Diencephalon (tissue), 1 donor: ENCODE data around the gene GTPBP6. TPM values are rescaled to one million over a fixed set of nuclear protein-coding genes. Genes with fewer than 3 reads are reported as not detected.

Experiments used
- total RNA-seq: library from RNA; depleted of rRNA; stranded (reverse); fragments of >200 nt; gene quantifications from one replicate; pipeline ENCODE4 v1.2.3, GENCODE V29; 2014

The GTPBP6 gene, protein sequence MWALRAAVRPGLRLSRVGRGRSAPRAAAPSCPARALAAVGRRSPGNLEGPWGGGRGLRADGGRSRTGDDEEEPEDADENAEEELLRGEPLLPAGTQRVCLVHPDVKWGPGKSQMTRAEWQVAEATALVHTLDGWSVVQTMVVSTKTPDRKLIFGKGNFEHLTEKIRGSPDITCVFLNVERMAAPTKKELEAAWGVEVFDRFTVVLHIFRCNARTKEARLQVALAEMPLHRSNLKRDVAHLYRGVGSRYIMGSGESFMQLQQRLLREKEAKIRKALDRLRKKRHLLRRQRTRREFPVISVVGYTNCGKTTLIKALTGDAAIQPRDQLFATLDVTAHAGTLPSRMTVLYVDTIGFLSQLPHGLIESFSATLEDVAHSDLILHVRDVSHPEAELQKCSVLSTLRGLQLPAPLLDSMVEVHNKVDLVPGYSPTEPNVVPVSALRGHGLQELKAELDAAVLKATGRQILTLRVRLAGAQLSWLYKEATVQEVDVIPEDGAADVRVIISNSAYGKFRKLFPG
- 18.0 TPM for total RNA-seq

GRCh38 chrX:318739-319578 lies at the start of gene GTPBP6:
GTPBP6 (minus strand) TSS chrX:318796; CDS start chrX:318787, 9 bp downstream.

DNA sequence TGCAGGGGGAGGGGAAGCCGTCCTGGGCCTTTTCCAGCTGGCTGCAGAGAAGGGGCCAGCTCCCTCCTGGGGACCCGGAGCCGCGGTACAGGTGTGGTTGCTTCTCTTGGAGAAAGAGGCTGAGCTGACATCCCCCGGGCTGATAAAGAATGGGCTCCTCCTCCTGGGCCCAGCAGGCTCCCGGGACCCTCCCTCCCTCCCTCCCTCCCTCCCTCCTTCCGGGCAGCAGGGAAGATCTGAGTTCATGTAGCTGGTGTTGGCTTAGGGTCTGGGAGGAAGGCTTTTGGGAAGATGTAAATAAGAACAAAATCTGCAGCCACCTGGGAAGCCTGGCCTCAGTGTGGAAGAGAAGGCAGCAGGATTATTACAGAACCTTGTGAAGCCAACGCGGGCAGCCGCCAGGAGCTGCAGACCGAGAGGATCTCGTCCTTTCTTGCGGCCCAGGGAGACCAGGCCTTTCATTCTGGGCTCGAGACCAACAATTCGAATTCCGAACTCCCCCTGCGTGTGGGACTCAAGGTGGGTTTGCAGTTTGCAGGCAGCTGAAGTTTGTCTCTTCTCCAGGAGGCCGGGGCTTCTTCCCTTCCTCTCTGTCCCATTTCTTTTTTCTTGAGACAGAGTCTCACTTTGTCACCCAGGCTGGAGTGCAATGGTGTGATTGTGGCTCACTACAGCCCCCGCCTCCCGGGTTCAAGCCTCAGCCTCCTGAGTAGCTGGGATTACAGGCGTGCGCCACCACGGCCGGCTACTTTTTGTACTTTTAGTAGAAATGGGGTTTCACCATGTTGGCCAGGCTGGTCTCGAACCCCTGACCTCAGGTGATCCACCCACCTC lies 37.2 kb downstream of the GTPBP6 start, which contains the start of gene PLCXD1:
Gene PLCXD1 (plus strand): TSS at position 216 of the 834 bp plus-strand sequence. CDS start 2,807 bp downstream, outside the sequence.

Other genes with a start within 250 kb of the GTPBP6 start
- gene PLCXD1, start 37.4 kb downstream of the GTPBP6 start, total RNA-seq, result 21.2 TPM
- gene PPP2R3B, start 68.1 kb upstream of the GTPBP6 start, total RNA-seq, result 20.3 TPM